H1 (cell line): ENCODE results near the gene MYH8. TPM values are rescaled to one million over a fixed set of nuclear protein-coding genes. Genes with fewer than 3 reads are reported as not detected.

Experiments
- CTCF ChIA-PET: fragments of 300-600 bp; sonication (Branson Sonifier 250); formaldehyde crosslinking; loops from one replicate; lab custom pipeline; 2021; ENCODE audit not compliant: partially characterized antibody; lab: Charles Lee
- POLR2A ChIA-PET: fragments of 300-600 bp; sonication (Branson Sonifier 250); formaldehyde crosslinking; loops from one replicate; lab custom pipeline; 2021; ENCODE audit warnings: inconsistent platforms; ENCODE audit not compliant: partially characterized antibody; lab: Charles Lee
- DNase-seq, 2 experiments: peaks; one replicate each; pipeline versions ENCODE4 v3.0.0 to v3.0.0-alpha.2; 2010 to 2022; ENCODE audit warnings: low spot score in 2 of 2, low read depth in 1 of 2, mixed read lengths in 1 of 2
- FAIRE-seq: peaks from 2 replicates; lab custom pipeline; 2011; peaks lifted over from hg19 to GRCh38; lab: Jason Lieb, UNC
- H2AFZ ChIP-seq: 2 replicates; pipeline ENCODE4 v1.8.1; 2012; ENCODE audit warnings: low read length, inconsistent platforms
- H2AK5ac ChIP-seq: 2 replicates; pipeline ENCODE4 v1.6.1; 2013; ENCODE audit warnings: low read depth, low read length
- H2BK120ac ChIP-seq: replicated peaks from 2 replicates; pipeline ENCODE3; 2013; ENCODE audit warnings: low read depth, low read length, inconsistent platforms
- H2BK12ac ChIP-seq: 2 replicates; pipeline ENCODE4 v1.6.1; 2013; ENCODE audit warnings: low read depth, low read length
- H2BK15ac ChIP-seq: 2 replicates; pipeline ENCODE4 v1.6.1; 2013; ENCODE audit warnings: low read length
- H2BK20ac ChIP-seq: 2 replicates; pipeline ENCODE4 v1.6.1; 2013; ENCODE audit warnings: low read length
- H2BK5ac ChIP-seq: 2 replicates; pipeline ENCODE4 v1.6.1; 2013; ENCODE audit warnings: low read depth, low read length
- H3K14ac ChIP-seq: 2 replicates; pipeline ENCODE4 v1.6.1; 2013; ENCODE audit warnings: inconsistent platforms; ENCODE audit not compliant: insufficient read length
- H3K18ac ChIP-seq: 2 replicates; pipeline ENCODE4 v1.6.1; 2013; ENCODE audit warnings: low read length; ENCODE audit errors: extremely low read depth
- H3K23ac ChIP-seq: 2 replicates; pipeline ENCODE4 v1.6.1; 2013; ENCODE audit warnings: inconsistent platforms; ENCODE audit not compliant: insufficient read length
- H3K23me2 ChIP-seq: 2 replicates; pipeline ENCODE4 v1.6.1; 2013; ENCODE audit warnings: low read depth, low read length
- H3K27ac ChIP-seq: 2 replicates; pipeline ENCODE4 v1.6.1; 2011; ENCODE audit warnings: low read depth, low read length, inconsistent platforms
- H3K27me3 ChIP-seq, 4 experiments: replicated peaks in 1 of 4; 1 replicate in 1 of 4; 2 replicates in 3 of 4; pipeline versions ENCODE4 v1.6.1 to v1.8.1; 2011 to 2013; ENCODE audit warnings: low read length in 3 of 4, mild to moderate bottlenecking in 3 of 4, inconsistent platforms in 2 of 4, mixed read lengths in 2 of 4, moderate library complexity in 1 of 4; ENCODE audit not compliant: control insufficient read depth in 3 of 4, insufficient read depth in 3 of 4; ENCODE audit errors: extremely low read depth in 1 of 4
- H3K36me3 ChIP-seq, 4 experiments: 2 replicates each; pipeline versions ENCODE4 v1.6.1 to v1.8.1; 2011 to 2013; ENCODE audit warnings: mild to moderate bottlenecking in 4 of 4, low read length in 3 of 4, moderate library complexity in 2 of 4, control low read depth in 1 of 4, inconsistent platforms in 1 of 4; ENCODE audit not compliant: insufficient read depth in 4 of 4, control insufficient read depth in 2 of 4
- H3K4ac ChIP-seq: replicated peaks from 2 replicates; pipeline ENCODE3; 2013; ENCODE audit warnings: low read length, low read depth, mixed read lengths, inconsistent platforms; ENCODE audit not compliant: insufficient read length
- H3K4me1 ChIP-seq, 4 experiments: replicated peaks in 1 of 4; 1 replicate in 1 of 4; 2 replicates in 3 of 4; pipeline versions ENCODE4 v1.6.1 to v1.8.1; 2011 to 2013; ENCODE audit warnings: low read length in 3 of 4, inconsistent platforms in 2 of 4, mixed read lengths in 1 of 4; ENCODE audit not compliant: insufficient read depth in 4 of 4, control insufficient read depth in 3 of 4
- H3K4me2 ChIP-seq, 2 experiments: 2 replicates each; pipeline versions ENCODE4 v1.6.1 to v1.8.1; 2011 to 2013; ENCODE audit warnings: low read depth in 2 of 2, low read length in 2 of 2, control low read depth in 1 of 2, inconsistent platforms in 1 of 2, mild to moderate bottlenecking in 1 of 2; ENCODE audit not compliant: insufficient read depth in 1 of 2
- H3K4me3 ChIP-seq, 4 experiments: fragments of 200-600, 300-600 bp in 1 of 4; sonication (generic), shearing (Covaris generic), sonication (Bioruptor Twin) in 1 of 4; 2 replicates each; pipeline versions ENCODE4 v1.5.1 to v1.8.1; 2011 to 2016; ENCODE audit warnings: low read length in 4 of 4, low read depth in 3 of 4, control low read depth in 2 of 4, inconsistent platforms in 2 of 4, mild to moderate bottlenecking in 2 of 4, mixed read lengths in 1 of 4, moderate library complexity in 1 of 4; ENCODE audit not compliant: insufficient read depth in 2 of 4; ENCODE audit errors: extremely low read depth in 1 of 4
- H3K56ac ChIP-seq: replicated peaks from 2 replicates; pipeline ENCODE3; 2013; ENCODE audit warnings: low read depth, mild to moderate bottlenecking, mixed read lengths, low read length, inconsistent platforms; ENCODE audit not compliant: insufficient read length
- H3K79me1 ChIP-seq: 2 replicates; pipeline ENCODE4 v1.6.1; 2013; ENCODE audit warnings: low read depth, low read length, control low read depth
- H3K79me2 ChIP-seq, 2 experiments: 2 replicates each; pipeline versions ENCODE4 v1.6.1 to v1.8.1; 2012 to 2013; ENCODE audit warnings: low read length in 2 of 2, mild to moderate bottlenecking in 2 of 2, inconsistent platforms in 1 of 2; ENCODE audit not compliant: insufficient read depth in 2 of 2, control insufficient read depth in 1 of 2
- H3K9ac ChIP-seq, 4 experiments: replicated peaks in 1 of 4; 1 replicate in 1 of 4; 2 replicates in 3 of 4; pipeline versions ENCODE4 v1.6.1 to v1.8.1; 2011 to 2013; ENCODE audit warnings: low read depth in 3 of 4, low read length in 3 of 4, control low read depth in 2 of 4, mild to moderate bottlenecking in 2 of 4, moderate library complexity in 2 of 4, inconsistent platforms in 1 of 4; ENCODE audit errors: extremely low read depth in 1 of 4
- H3K9me3 ChIP-seq, 2 experiments: 2 replicates each; pipeline versions ENCODE4 v1.6.1 to v1.8.1; 2012 to 2013; ENCODE audit warnings: mild to moderate bottlenecking in 2 of 2, moderate library complexity in 2 of 2, control low read depth in 1 of 2, inconsistent platforms in 1 of 2, low read depth in 1 of 2, low read length in 1 of 2, mixed read lengths in 1 of 2; ENCODE audit not compliant: insufficient read depth in 2 of 2
- H4K20me1 ChIP-seq, 2 experiments: replicated peaks in 1 of 2; 2 replicates each; pipeline versions ENCODE3 to v1.8.1; 2011 to 2013; ENCODE audit warnings: inconsistent platforms in 2 of 2, low read length in 2 of 2, mild to moderate bottlenecking in 1 of 2; ENCODE audit not compliant: insufficient read depth in 2 of 2, control insufficient read depth in 1 of 2
- H4K5ac ChIP-seq: 2 replicates; pipeline ENCODE4 v1.6.1; 2013; ENCODE audit warnings: low read length, low read depth, mixed read lengths, inconsistent platforms; ENCODE audit not compliant: insufficient read length
- H4K8ac ChIP-seq: 2 replicates; pipeline ENCODE4 v1.8.0; 2013; ENCODE audit warnings: mild to moderate bottlenecking, moderate library complexity, low read length, inconsistent platforms; ENCODE audit not compliant: insufficient read depth; ENCODE audit errors: extremely low read depth
- H4K91ac ChIP-seq: replicated peaks from 2 replicates; pipeline ENCODE3; 2013; ENCODE audit warnings: low read length, mixed read lengths, inconsistent platforms; ENCODE audit not compliant: insufficient read length
- BRCA1 ChIP-seq: IDR thresholded peaks from 2 replicates; pipeline ENCODE4 v1.6.1; 2012; ENCODE audit warnings: low read depth, low read length, improper control_type of control experiment
- MAFK ChIP-seq: IDR thresholded peaks from 2 replicates; pipeline ENCODE4 v1.6.1; 2012; ENCODE audit warnings: low read depth, mild to moderate bottlenecking, improper control_type of control experiment, low read length
- MAX ChIP-seq: IDR thresholded peaks from 2 replicates; pipeline ENCODE4 v1.6.1; 2012; ENCODE audit warnings: inconsistent platforms
- POU5F1 ChIP-seq: IDR thresholded peaks from 2 replicates; pipeline ENCODE4 v1.6.1; 2011; ENCODE audit warnings: low read depth, mild to moderate bottlenecking, low read length, moderate library complexity
- WGBS, 2 experiments: shearing (Covaris generic) in 1 of 2; methylation state at CpG; one replicate each; pipeline versions ENCODE4 v1.1.6 to v1.1.7; 2013 to 2015; ENCODE audit warnings: low lambda C conversion rate in 2 of 2, mixed read lengths in 2 of 2, inconsistent platforms in 1 of 2, low coverage in 1 of 2, missing lambda C conversion rate in 1 of 2; ENCODE audit not compliant: insufficient replicate concordance in 2 of 2, insufficient coverage in 1 of 2, insufficient read length in 1 of 2; ENCODE audit errors: extremely low coverage in 1 of 2, missing lambda C conversion rate in 1 of 2; 5-methylcytosine and 5-hydroxymethylcytosine counted together
- polyA plus RNA-seq, 7 experiments: library from polyadenylated mRNA; depleted of rRNA in 3 of 7; stranded (reverse) in 5 of 7; unstranded in 2 of 7; fragments of >200 nt in 5 of 7; fragments of 200-250 nt in 2 of 7; gene quantifications; 1 replicate in 5 of 7; 2 replicates in 1 of 7; 4 replicates in 1 of 7; pipeline versions ENCODE4 v1.2.1 to v1.2.3, GENCODE V29; 2011 to 2013; ENCODE audit warnings: missing spikeins in 2 of 7, mixed read lengths in 2 of 7
- total RNA-seq: library from RNA; stranded (reverse); fragmentation: NEBNext Ultra II Directional; extraction: Animal tissue kit (Norgen Biotek cat#: 25700); gene quantifications from 2 replicates; pipeline ENCODE4 v1.2.1, GENCODE V29; 2021

MYH8 gene
- total and polyA plus RNA-seq, 2 of the 8 experiments (the other 6 are each of a cell fraction or from before 2014, with no cell fraction given): not detected

GRCh38 chr17:10421211-10421610, 539 bp downstream of the MYH8 start:
- TF ChIP-seq POU5F1: no peak
- no peak for TF ChIP-seq BRCA1
- no peak for TF ChIP-seq MAFK
- no peak for TF ChIP-seq MAX
- H3K4me2 ChIP-seq: no peak overlapping the region
- no peak overlapping the region for H2BK5ac ChIP-seq
- H3K36me3 ChIP-seq: no peaks in the 10 kb centered on the region
- H3K23ac ChIP-seq: no peak overlapping the region
- H3K79me1 ChIP-seq: no peaks in the 10 kb centered on the region
- H2BK20ac ChIP-seq: no peak overlapping the region
- no peak overlapping the region for H4K8ac ChIP-seq
- H2BK15ac ChIP-seq: no peak overlapping the region
- CTCF ChIA-PET: interaction anchor here (0.7 to 1.8 kb wide), 6 partner anchors 21 to 196 kb away, joined by 3 to 6 read pairs (median 3); no protein-coding TSS in a partner anchor
- no peaks in the 10 kb centered on the region for H3K9me3 ChIP-seq
- no peak overlapping the region for H4K91ac ChIP-seq
- POLR2A ChIA-PET: no interaction called here
- FAIRE-seq (no peak), DNase-seq (no peak)
- no peak overlapping the region for H3K18ac ChIP-seq
- H3K27ac ChIP-seq: no peak overlapping the region
- no peak overlapping the region for H3K4me3 ChIP-seq
- H3K23me2 ChIP-seq: no peaks in the 10 kb centered on the region
- no peak overlapping the region for H2BK120ac ChIP-seq
- H2BK12ac ChIP-seq: no peak overlapping the region
- no peak overlapping the region for H3K9ac ChIP-seq
- H3K14ac ChIP-seq: no peak overlapping the region
- no peak overlapping the region for H4K5ac ChIP-seq
- 88% methylated on average over 2 of the region's 2 CpGs; no CpG with 5 or more reads in 1 of the 2 experiments for WGBS, 2 experiments
- peaks cover 0 to 3% (median 1%) of the 10 kb centered on the region in 4 experiments; a peak in 3 of 7 replicates for H3K4me1 ChIP-seq
- H3K56ac ChIP-seq: no peak overlapping the region
- H3K27me3 ChIP-seq: no peaks in the 10 kb centered on the region
- H4K20me1 ChIP-seq: no peaks in the 10 kb centered on the region
- no peaks in the 10 kb centered on the region for H3K79me2 ChIP-seq
- H3K4ac ChIP-seq: no peak overlapping the region
- H2AK5ac ChIP-seq: no peak overlapping the region
- H2AFZ ChIP-seq: no peak overlapping the region
